ENCODE measurements around the gene HELB.

DNA sequence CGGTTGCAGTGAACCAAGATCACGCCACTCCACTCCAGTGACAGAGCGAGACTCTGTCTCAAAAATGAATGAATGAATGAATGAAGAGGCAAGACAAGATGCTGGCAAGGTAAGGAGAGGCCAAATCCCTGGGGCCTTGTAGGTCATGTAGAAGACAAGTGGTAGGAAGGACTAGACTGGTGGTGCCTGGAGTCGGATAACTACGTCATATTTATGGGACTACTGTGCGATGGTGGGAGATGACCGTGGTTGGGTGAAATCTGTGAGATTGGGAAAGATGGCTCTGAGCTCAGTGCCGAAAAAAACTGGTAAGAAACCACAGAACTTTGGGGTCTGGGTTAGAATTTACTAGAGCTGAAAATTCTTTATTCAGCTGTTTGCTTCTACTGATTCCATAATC is 50.6 kb downstream of the HELB start:
- TF ChIP-seq, protein P1, sequence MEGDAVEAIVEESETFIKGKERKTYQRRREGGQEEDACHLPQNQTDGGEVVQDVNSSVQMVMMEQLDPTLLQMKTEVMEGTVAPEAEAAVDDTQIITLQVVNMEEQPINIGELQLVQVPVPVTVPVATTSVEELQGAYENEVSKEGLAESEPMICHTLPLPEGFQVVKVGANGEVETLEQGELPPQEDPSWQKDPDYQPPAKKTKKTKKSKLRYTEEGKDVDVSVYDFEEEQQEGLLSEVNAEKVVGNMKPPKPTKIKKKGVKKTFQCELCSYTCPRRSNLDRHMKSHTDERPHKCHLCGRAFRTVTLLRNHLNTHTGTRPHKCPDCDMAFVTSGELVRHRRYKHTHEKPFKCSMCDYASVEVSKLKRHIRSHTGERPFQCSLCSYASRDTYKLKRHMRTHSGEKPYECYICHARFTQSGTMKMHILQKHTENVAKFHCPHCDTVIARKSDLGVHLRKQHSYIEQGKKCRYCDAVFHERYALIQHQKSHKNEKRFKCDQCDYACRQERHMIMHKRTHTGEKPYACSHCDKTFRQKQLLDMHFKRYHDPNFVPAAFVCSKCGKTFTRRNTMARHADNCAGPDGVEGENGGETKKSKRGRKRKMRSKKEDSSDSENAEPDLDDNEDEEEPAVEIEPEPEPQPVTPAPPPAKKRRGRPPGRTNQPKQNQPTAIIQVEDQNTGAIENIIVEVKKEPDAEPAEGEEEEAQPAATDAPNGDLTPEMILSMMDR (IDR thresholded peaks at IDR 0.05), result no peak
- no peak for TF ChIP-seq ZFX (IDR thresholded peaks at IDR 0.05; ENCODE audit: borderline replicate concordance)
